ENCODE data around the gene MPG. TPM values are rescaled to one million over a fixed set of nuclear protein-coding genes. Genes with fewer than 3 reads are reported as not detected.
"Not testable (repeated sequence)": the region's sequence is repeated elsewhere in the genome, so short reads cannot be mapped to it uniquely, and the experiment has no call there.

Gene MPG
- total and polyA plus RNA-seq, 4 experiments from 2014 or later, result 30.7 to 82.6 (median 44.4) TPM

DNA sequence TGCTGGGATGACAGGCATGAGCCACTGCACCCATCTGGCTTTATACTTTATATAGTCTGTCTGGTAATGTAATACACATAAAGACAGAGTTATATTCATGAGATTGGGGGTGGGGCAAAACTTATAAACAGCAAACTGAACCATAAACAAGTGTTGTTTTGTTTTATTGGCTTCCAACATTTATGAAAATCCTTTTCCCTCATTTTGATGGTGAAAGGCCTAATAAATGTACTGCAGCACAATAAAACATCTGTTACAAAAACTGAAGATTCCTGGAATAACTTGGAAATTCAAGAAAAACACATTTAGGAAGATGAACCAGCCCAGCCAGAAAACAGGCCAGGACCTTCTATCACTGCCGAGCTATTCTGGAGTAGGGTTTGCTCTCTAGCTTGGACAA, 44.3 kb downstream of the MPG start:
- Histone ChIP-seq H3K27me3 (ENCODE audit: insufficient read depth, low read length) (no peaks in the 10 kb centered on the region), H3K27ac (ENCODE audit: low read depth, low read length) (no peak overlapping the region), H3K9me3 (ENCODE audit: control insufficient read depth in 1 of 2, low read length in 2 of 2) (no peaks in the 10 kb centered on the region), H3K4me3 (ENCODE audit: low read length in 2 of 2) (no peak overlapping the region), H3K36me3 (ENCODE audit: insufficient read depth, low read length) (no peaks in the 10 kb centered on the region), H3K4me1 (ENCODE audit: insufficient read depth, low read length) (no peaks in the 10 kb centered on the region)
- intact Hi-C loops (cut with micrococcal nuclease), result no loop called here
- no peaks in the 10 kb centered on the region for H3K9me3 Mint-ChIP-seq
- DNase-seq, result no peak
- ChIA-PET CTCF (ENCODE audit: partially characterized antibody) (interaction anchor here (0.7 to 1.0 kb wide), 2 partner anchors 13 to 16 kb away, joined by 3 to 4 read pairs; no protein-coding TSS in a partner anchor), POLR2A (ENCODE audit: partially characterized antibody) (no interaction called here)
- H3K36me3 Mint-ChIP-seq, result peaks cover 0 to 15% of the 10 kb centered on the region in 2 donors
- H3K4me1 Mint-ChIP-seq, result peaks cover 0 to 5% (median 3%) of the 10 kb centered on the region in 4 donors
- H3K4me3 Mint-ChIP-seq, result no peak overlapping the region
- H3K27ac Mint-ChIP-seq, result no peak overlapping the region
- no peaks in the 10 kb centered on the region for H3K27me3 Mint-ChIP-seq

DNA sequence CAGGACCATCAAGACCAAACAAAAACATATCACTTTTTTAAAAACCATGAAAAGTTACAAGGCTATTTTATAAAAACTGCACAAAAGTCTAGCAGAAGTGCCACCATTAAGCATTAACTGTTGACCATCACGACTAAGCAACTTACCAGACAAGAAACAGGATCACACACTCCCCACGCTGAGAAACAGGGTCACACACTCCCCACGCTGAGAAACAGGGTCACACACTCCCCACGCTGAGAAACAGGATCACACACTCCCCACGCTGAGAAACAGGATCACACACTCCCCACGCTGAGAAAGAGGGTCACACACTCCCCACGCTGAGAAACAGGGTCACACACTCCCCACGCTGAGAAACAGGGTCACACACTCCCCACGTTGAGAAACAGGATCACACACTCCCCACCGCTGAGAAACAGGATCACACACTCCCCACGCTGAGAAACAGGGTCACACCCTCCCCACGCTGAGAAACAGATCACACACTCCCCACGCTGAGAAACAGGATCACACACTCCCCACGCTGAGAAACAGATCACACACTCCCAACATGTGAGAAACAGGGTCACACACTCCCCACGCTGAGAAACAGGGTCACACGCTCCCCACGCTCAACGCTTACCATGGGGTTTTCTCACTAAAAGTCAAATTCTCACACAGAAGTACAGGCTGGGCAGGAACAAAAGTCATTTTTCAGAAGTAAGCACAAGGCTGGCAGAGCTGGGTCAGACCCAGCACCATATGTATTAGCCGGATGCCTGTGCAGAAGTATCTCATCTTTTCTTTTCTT, 45.7 kb downstream of the MPG start:
- DNase-seq; H3K4me1 ChIP-seq (ENCODE audit: insufficient read depth, low read length); CTCF ChIA-PET (ENCODE audit: partially characterized antibody); H3K27me3 ChIP-seq (ENCODE audit: insufficient read depth, low read length); H3K9me3 Mint-ChIP-seq; H3K9me3 ChIP-seq (ENCODE audit: control insufficient read depth in 1 of 2, low read length in 2 of 2); H3K4me1 Mint-ChIP-seq; H3K27ac ChIP-seq (ENCODE audit: low read depth, low read length); H3K4me3 ChIP-seq (ENCODE audit: low read length in 2 of 2); H3K36me3 ChIP-seq (ENCODE audit: insufficient read depth, low read length); H3K27me3 Mint-ChIP-seq; intact Hi-C loops (cut with micrococcal nuclease); POLR2A ChIA-PET (ENCODE audit: partially characterized antibody): not testable (repeated sequence)
- H3K27ac Mint-ChIP-seq, result peak overlapping the region in 1 of 7 donors; percentile 56
- H3K4me3 Mint-ChIP-seq, result peak overlapping the region in 1 of 8 donors; percentile 23
- H3K36me3 Mint-ChIP-seq, result peaks cover 0 to 15% of the 10 kb centered on the region in 2 donors

DNA sequence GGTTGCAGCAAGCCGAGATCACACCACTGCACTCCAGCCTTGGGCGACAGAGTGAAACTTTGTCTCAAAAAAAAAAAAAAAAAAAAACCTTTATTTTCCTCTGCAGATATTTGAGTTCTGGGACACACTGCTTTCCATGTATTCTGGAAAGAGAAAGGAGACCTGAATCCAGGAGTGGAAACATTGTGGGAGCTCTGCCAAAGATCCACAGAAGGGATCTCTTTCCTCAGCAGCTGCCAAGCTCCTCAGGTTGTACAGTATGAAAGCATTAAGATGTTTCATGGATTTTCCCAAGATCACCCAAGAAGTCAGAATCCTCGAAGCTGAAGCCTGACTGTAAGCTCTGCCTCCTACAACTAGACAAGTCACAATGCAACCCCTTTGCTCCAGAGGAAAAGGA, 47.0 kb downstream of the MPG start:
- DNase-seq, result no peak
- H3K36me3 Mint-ChIP-seq, result peaks cover 0 to 15% of the 10 kb centered on the region in 2 donors
- ChIA-PET POLR2A (ENCODE audit: partially characterized antibody) (no interaction called here), CTCF (ENCODE audit: partially characterized antibody) (interaction anchor here (1.8 kb wide), 1 partner anchor 19 kb away, joined by 6 read pairs; no protein-coding TSS in a partner anchor)
- peaks cover 5% of the 10 kb centered on the region for H3K36me3 ChIP-seq (ENCODE audit: insufficient read depth, low read length)
- intact Hi-C loops (cut with micrococcal nuclease), result no loop called here
- no peak overlapping the region for H3K4me3 Mint-ChIP-seq
- H3K27ac ChIP-seq (ENCODE audit: low read depth, low read length), result no peak overlapping the region
- no peaks in the 10 kb centered on the region for H3K9me3 ChIP-seq (ENCODE audit: control insufficient read depth in 1 of 2, low read length in 2 of 2)
- no peaks in the 10 kb centered on the region for H3K27me3 ChIP-seq (ENCODE audit: insufficient read depth, low read length)
- no peak overlapping the region for H3K27ac Mint-ChIP-seq
- no peaks in the 10 kb centered on the region for H3K4me1 ChIP-seq (ENCODE audit: insufficient read depth, low read length)
- H3K27me3 Mint-ChIP-seq, result no peaks in the 10 kb centered on the region
- H3K4me1 Mint-ChIP-seq, result peaks cover 4 to 11% (median 5%) of the 10 kb centered on the region in 4 donors
- no peak overlapping the region for H3K4me3 ChIP-seq (ENCODE audit: low read length in 2 of 2)
- no peaks in the 10 kb centered on the region for H3K9me3 Mint-ChIP-seq

DNA sequence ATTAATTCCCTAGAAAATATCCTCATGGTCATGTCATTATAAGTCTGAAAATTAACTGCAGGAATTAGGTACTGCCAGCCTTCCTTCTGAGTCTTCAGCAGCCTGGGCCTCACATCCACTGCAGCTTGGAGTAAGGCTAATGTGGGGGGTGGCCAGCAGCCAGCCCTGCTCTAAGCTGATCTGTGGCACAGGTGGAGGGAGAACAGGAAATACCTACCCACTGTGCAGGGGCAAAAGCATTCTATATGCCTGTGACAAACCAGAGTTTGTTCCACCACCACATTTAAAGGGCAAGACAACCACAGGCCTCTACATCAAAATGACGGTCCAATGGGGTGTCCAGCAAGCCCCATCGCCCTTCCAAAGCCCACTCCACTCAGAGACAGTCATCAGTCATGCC, 51.0 kb downstream of the MPG start:
- peaks cover 0 to 7% of the 10 kb centered on the region in 2 donors for H3K36me3 Mint-ChIP-seq
- ChIA-PET POLR2A (ENCODE audit: partially characterized antibody) (no interaction called here), CTCF (ENCODE audit: partially characterized antibody) (interaction anchor here (1.4 kb wide), 1 partner anchor 22 kb away, joined by 6 read pairs; no protein-coding TSS in a partner anchor)
- Histone ChIP-seq H3K9me3 (ENCODE audit: control insufficient read depth in 1 of 2, low read length in 2 of 2) (no peaks in the 10 kb centered on the region), H3K27ac (ENCODE audit: low read depth, low read length) (no peak overlapping the region), H3K36me3 (ENCODE audit: insufficient read depth, low read length) (peaks cover 5% of the 10 kb centered on the region), H3K27me3 (ENCODE audit: insufficient read depth, low read length) (no peaks in the 10 kb centered on the region), H3K4me1 (ENCODE audit: insufficient read depth, low read length) (no peaks in the 10 kb centered on the region), H3K4me3 (ENCODE audit: low read length in 2 of 2) (no peak overlapping the region)
- no peaks in the 10 kb centered on the region for H3K9me3 Mint-ChIP-seq
- no peak overlapping the region for H3K4me3 Mint-ChIP-seq
- peaks cover 11 to 19% (median 14%) of the 10 kb centered on the region in 4 donors for H3K4me1 Mint-ChIP-seq
- DNase-seq, result no peak
- H3K27me3 Mint-ChIP-seq, result no peaks in the 10 kb centered on the region
- peak overlapping the region in 2 of 7 donors; percentile 27 to 65 for H3K27ac Mint-ChIP-seq
- intact Hi-C loops (cut with micrococcal nuclease), result no loop called here

DNA sequence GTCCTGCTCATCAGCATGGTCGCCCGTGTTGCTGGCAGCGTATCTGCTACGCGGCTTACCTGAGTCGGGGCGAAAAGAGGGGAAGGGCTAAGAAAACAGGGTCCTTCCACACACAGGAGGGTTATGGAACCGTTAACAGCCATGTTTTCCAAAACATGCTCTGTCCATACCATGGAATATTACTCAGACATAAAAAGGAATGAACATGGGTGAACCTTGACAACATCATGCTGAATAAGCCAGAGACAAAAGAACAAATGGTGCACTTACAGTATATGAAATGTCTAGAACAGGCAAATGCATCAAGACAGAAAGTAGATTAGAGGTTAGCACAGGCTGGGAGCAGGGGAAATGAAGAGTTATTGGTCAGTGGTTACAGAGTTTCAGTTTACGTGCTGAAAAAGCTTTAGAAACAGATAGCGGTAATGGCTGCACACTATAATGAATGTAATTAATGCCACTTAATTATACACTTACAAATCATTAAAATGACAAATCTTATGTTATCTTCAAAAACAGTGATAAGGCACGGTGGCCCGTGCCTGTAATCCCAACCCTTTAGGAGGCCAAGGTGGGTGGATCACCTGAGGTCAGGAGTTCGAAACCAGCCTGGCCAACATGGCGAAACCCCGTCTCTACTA, 52.6 kb downstream of the MPG start:
- Histone ChIP-seq H3K4me3 (ENCODE audit: low read length in 2 of 2) (no peak overlapping the region), H3K27me3 (ENCODE audit: insufficient read depth, low read length) (no peaks in the 10 kb centered on the region), H3K4me1 (ENCODE audit: insufficient read depth, low read length) (no peaks in the 10 kb centered on the region), H3K27ac (ENCODE audit: low read depth, low read length) (no peak overlapping the region), H3K9me3 (ENCODE audit: control insufficient read depth in 1 of 2, low read length in 2 of 2) (no peaks in the 10 kb centered on the region), H3K36me3 (ENCODE audit: insufficient read depth, low read length) (peaks cover 5% of the 10 kb centered on the region)
- no peak for DNase-seq
- H3K9me3 Mint-ChIP-seq, result no peaks in the 10 kb centered on the region
- H3K4me1 Mint-ChIP-seq, result peaks cover 16 to 25% (median 21%) of the 10 kb centered on the region in 4 donors
- intact Hi-C loops (cut with micrococcal nuclease), result no loop called here
- POLR2A ChIA-PET (ENCODE audit: partially characterized antibody), result no interaction called here
- H3K27me3 Mint-ChIP-seq, result no peaks in the 10 kb centered on the region
- H3K36me3 Mint-ChIP-seq, result peaks cover 0 to 6% of the 10 kb centered on the region in 2 donors
- no peak overlapping the region for H3K4me3 Mint-ChIP-seq
- H3K27ac Mint-ChIP-seq, result peak overlapping the region in 1 of 7 donors; percentile 22
- CTCF ChIA-PET (ENCODE audit: partially characterized antibody), result interaction anchor here (0.7 to 1.1 kb wide), 2 partner anchors 103 to 460 kb away, joined by 3 read pairs; no protein-coding TSS in a partner anchor

DNA sequence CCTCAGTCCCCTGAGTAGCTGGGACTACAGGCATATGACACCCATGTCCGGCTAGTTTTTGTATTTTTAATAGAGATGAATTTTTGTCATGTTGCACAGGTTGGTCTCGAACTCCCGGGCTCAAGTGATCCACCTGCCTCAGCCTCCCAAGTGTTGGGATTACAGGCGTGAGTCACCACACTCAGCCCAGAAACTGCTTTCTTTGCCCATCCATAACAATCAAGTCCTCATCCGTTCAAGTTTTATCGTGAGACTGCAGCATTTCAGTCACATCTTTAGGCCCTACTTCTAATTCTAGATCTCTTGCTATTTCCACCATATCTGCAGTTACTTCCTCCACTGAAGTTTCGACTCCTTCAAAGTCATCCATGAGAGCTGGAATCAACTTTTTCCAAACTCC, 54.1 kb downstream of the MPG start:
- Mint-ChIP-seq H3K27me3 (no peaks in the 10 kb centered on the region), H3K4me3 (no peak overlapping the region), H3K4me1 (peaks cover 20 to 29% (median 26%) of the 10 kb centered on the region in 4 donors), H3K36me3 (peaks cover 0 to 3% of the 10 kb centered on the region in 2 donors), H3K27ac (peak overlapping the region in 3 of 7 donors; percentile 5 to 70 (median 37)), H3K9me3 (no peaks in the 10 kb centered on the region)
- DNase-seq, result no peak
- intact Hi-C loops (cut with micrococcal nuclease), result no loop called here
- no peaks in the 10 kb centered on the region for H3K27me3 ChIP-seq (ENCODE audit: insufficient read depth, low read length)
- H3K36me3 ChIP-seq (ENCODE audit: insufficient read depth, low read length), result peaks cover 5% of the 10 kb centered on the region
- no peak overlapping the region for H3K4me3 ChIP-seq (ENCODE audit: low read length in 2 of 2)
- H3K4me1 ChIP-seq (ENCODE audit: insufficient read depth, low read length), result peaks cover 6% of the 10 kb centered on the region
- CTCF ChIA-PET (ENCODE audit: partially characterized antibody), result interaction anchor here (1.1 to 1.2 kb wide), 3 partner anchors 15 to 102 kb away, joined by 3 to 5 read pairs (median 5); no protein-coding TSS in a partner anchor
- no peak overlapping the region for H3K27ac ChIP-seq (ENCODE audit: low read depth, low read length)
- no peaks in the 10 kb centered on the region for H3K9me3 ChIP-seq (ENCODE audit: control insufficient read depth in 1 of 2, low read length in 2 of 2)
- POLR2A ChIA-PET (ENCODE audit: partially characterized antibody), result no interaction called here

DNA sequence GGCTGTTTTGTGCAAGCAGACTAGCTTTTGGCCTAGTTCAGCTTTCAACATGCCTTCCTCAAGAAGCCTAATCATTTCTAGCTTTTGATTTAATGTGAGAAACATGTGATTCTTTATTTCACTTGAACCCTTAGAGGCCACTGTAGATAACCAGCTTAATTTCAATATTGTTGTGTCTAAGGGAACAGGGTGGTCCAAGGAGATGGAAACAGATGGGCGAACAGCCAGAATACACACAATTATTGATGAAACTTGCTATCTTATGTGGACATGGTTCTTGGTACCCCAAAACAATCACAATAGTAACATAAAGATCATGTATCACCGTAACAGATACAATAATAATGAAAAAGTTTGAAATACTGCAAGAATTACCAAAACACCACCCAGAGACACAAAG, 55.7 kb downstream of the MPG start:
- no peaks in the 10 kb centered on the region for H3K27me3 Mint-ChIP-seq
- ChIA-PET CTCF (ENCODE audit: partially characterized antibody) (interaction anchor here (1.0 to 1.2 kb wide), 3 partner anchors 17 to 228 kb away, joined by 3 to 4 read pairs (median 3); no protein-coding TSS in a partner anchor), POLR2A (ENCODE audit: partially characterized antibody) (no interaction called here)
- peaks cover 0 to 5% of the 10 kb centered on the region in 2 donors for H3K36me3 Mint-ChIP-seq
- peaks cover 5% of the 10 kb centered on the region for H3K36me3 ChIP-seq (ENCODE audit: insufficient read depth, low read length)
- no peak for DNase-seq
- H3K27ac Mint-ChIP-seq, result peak overlapping the region in 1 of 7 donors; percentile 25
- no peak overlapping the region for H3K4me3 ChIP-seq (ENCODE audit: low read length in 2 of 2)
- H3K4me1 ChIP-seq (ENCODE audit: insufficient read depth, low read length), result peaks cover 14% of the 10 kb centered on the region
- no peaks in the 10 kb centered on the region for H3K27me3 ChIP-seq (ENCODE audit: insufficient read depth, low read length)
- no peak overlapping the region for H3K27ac ChIP-seq (ENCODE audit: low read depth, low read length)
- no peak overlapping the region for H3K4me3 Mint-ChIP-seq
- intact Hi-C loops (cut with micrococcal nuclease), result no loop called here
- H3K9me3 Mint-ChIP-seq, result peaks cover 0 to 3% (median 0%) of the 10 kb centered on the region in 8 donors
- H3K4me1 Mint-ChIP-seq, result peaks cover 22 to 32% (median 32%) of the 10 kb centered on the region in 4 donors
- no peaks in the 10 kb centered on the region for H3K9me3 ChIP-seq (ENCODE audit: control insufficient read depth in 1 of 2, low read length in 2 of 2)

Data from CD4-positive, alpha-beta memory T cell (primary cell).